ENCODE measurements around the gene DAB1.

Gene DAB1

GRCh38 chr1:57060451-57060850, 363.4 kb downstream of the DAB1 start:
- DNase-seq = no peak

DNA sequence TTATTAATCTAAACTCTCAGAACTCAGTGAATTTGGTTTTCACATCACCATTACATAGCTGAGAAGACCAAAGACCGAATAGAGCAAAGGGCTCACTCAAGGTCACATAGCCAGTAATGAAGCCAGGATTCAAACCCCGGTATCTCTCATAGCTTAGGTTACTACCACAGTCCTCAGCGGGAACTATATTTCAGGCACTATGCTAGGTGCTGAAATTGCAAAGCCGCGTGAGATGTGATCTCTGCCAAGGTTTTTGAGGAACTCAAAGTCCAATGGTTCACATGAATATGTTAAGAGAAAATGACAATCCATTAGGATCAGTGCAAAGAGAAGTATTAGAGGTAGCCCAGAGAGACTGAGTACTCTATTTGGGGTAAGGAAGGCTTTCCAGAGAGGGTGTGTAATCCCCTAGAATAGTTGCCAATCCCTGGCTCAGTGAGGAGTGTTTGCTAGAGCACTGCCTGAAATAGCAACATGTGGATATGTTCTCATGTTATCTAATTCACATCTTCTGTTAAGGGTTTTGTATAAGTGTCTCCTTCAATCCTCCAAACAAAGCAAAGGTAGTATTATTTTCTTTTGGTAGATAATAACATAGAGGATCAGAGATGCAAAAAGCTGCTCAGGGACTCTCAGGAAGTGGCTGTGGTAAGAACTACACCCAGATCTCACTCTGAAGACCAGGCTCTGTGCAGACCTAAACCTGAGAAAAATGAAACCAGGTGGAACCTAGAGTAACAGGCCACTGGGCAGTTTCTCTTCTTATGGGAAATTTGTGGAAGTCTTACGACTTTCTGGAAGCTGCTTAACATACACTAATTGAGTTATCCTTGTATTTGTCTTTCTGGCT, 365.0 kb downstream of the DAB1 start:
- no peak for DNase-seq

- no peak for DNase-seq
Measured at GRCh38 chr1:57048856-57049255, 375.0 kb downstream of the DAB1 start.

DNA sequence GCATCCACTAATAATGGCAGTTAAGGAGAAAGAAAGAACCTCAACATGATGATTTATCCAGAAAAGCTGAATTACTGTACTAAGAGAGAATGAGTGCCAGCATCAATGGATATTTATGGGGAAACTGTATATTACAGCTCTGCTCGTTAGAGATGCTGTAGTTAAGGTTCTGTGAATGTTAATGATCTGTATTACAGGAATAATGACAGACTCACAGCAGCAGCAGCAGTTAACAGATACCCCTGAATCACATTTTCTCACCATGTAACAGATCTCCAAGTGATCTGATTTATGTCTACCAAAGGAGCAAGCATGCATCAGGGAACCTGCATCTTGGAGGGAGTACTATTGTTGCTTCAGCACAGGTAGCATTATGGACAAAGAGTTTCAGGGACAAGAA, 377.4 kb downstream of the DAB1 start:
- no peak for DNase-seq

- no peak for DNase-seq
Measured at GRCh38 chr1:57041901-57042300, 382.0 kb downstream of the DAB1 start.

DNA sequence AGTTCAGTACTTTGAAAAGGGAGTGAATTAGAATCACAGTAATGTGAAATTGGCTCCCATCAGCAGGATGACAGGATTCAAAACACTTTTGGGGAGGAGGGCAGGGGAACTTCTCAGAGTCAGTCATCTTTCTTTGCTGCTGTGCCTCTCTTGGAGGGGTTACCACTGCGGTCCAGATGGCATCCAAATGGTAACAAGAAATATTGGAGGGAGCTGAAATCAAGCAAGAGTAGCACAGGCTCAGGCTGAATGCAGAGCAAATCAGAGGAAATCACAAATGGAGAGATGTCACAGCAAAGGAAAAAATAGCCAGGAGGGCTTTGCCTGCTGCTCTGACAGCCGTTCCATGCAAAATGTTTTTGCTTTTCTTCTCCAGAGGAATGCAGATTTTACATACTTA, 383.0 kb downstream of the DAB1 start:
- DNase-seq = no peak

GRCh38 chr1:57036641-57037579, 386.9 kb downstream of the DAB1 start:
- DNase-seq = no peak

GRCh38 chr1:57034713-57035112, 389.1 kb downstream of the DAB1 start:
- no peak for DNase-seq

- DNase-seq = peak; percentile 18
Measured at GRCh38 chr1:57033222-57034001, 390.4 kb downstream of the DAB1 start.

- DNase-seq = no peak
Measured at GRCh38 chr1:57026624-57027354, 397.1 kb downstream of the DAB1 start.

GRCh38 chr1:57024855-57025254, 399.0 kb downstream of the DAB1 start:
- DNase-seq = no peak

GRCh38 chr1:57024428-57024827, 399.4 kb downstream of the DAB1 start:
- no peak for DNase-seq

DNA sequence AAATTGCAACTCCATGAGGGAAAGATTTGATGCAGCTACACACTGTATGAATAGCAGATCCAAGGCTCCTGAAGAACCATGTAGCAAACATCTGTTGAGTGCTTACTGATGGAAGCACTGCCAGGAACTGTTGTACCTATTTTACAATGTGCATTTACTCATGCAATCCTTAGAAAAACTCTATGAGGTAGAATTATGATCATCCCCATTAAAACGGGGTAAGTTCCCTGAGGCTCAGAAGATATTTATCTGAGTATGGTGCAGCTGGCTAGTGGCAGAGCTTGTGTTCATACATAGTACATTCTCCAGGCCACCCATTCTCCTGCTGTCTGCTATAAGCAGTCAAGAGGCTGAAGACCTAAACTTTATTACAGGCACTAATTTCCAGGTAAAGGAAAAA, 403.6 kb downstream of the DAB1 start:
- no peak for DNase-seq

DNA sequence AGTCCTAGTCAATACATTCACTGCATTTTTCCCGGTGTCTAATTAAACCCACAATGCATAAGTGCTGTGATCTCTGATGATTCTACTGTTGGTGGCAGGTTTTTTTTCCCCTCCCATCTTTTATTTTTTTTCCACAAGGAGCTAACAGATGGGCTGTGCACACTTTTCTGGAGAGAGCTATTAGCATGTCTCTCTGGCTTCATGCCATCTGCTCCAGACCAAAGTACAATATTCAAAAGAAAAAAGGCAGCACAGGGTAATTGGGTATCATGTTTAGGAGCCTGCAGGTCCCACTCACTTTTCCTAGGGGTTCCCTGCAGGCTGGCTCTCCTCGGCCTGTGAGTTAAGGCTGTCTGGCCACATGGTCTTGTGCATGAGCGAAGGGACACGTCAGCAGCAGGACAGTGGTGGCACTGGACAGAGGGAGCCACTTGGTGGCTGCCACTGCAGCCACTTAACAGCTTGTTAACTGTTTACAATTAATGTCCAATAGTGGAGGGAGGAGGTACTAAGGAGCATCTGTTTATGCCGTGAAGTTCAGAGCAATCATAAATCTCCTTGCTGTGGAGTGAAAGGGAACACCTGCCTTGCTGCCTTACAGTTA, 404.5 kb downstream of the DAB1 start:
- no peak for DNase-seq

DNA sequence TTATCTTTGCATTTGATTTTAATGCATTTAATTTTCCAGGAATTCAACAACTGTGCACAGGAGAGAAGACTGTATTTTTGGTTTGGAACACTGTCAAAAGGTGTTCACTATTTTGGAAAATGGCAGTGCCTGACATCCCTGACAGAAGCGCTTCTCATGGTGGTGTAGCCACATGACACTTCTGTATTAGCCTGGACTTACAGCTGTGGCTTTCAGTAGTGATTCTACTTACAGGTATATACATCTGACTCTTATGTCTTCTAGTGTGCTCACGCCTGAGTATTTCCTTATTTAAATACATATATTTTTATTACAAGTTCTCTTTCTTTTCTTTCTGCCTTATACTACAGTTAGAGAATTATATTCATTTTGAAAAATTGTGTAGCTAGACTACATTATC, 405.7 kb downstream of the DAB1 start:
- DNase-seq = no peak

DNA sequence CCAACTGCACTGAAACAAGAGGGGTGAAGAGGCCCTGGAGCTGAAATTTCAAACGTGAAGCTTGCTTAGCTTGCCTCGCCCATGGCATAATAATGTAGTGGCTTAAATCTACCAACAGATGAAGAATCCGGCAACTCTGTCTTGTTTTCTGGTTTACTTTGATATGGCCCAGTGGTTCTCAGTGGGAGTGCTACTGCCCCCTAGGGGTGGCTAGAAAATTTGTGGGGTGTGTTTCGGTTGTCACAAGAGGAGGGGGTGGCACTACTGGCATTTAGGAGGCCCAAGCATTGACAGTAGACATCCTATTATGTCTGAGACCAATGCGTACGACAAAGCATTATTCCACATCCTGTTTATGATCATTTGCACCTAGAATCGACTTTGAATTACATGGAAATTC, 406.1 kb downstream of the DAB1 start:
- no peak for DNase-seq

DNA sequence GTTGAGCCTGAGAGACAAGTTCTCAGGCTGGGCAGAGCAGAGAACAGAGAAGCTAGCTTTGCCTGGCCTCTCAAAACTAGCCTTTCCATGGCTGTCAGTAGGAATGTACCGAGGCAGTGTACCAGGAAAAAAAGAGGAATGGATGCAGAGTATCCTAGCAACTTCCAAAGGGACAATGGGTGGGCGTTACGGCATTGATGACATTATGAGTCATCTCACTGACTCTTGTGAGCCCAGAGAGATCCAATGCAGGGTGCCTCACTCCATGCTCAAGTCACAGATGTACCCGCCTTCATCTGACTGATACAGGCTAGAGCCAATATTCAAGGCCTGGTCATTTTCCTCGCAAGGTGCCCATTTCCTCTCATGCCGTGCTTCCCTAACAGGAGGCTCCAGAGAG, 406.7 kb downstream of the DAB1 start:
- no peak for DNase-seq

DNA sequence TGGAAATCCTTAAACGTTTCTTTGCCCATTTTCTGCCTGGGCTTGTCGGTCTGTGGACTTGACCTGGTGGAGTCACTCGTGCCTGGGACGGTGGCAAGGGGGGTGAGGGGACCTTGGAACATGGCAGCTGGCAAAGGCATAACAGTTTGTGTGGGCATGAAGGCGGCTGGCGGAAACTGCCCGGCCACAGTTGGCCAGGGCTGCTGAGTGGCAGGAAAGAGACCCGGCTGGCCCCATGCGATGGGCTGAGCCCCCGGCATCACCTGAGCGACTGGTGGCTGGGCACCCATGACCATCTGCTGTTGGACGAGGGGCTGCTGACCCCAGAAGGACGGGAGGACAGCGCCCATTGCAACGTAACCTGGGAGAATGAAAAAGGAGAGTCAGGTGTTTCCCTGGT, 408.8 kb downstream of the DAB1 start:
- DNase-seq = no peak

- DNase-seq = no peak
Measured at GRCh38 chr1:57013522-57013921, 410.3 kb downstream of the DAB1 start.

- DNase-seq = no peak
Measured at GRCh38 chr1:57012315-57012714, 411.5 kb downstream of the DAB1 start.

DNA sequence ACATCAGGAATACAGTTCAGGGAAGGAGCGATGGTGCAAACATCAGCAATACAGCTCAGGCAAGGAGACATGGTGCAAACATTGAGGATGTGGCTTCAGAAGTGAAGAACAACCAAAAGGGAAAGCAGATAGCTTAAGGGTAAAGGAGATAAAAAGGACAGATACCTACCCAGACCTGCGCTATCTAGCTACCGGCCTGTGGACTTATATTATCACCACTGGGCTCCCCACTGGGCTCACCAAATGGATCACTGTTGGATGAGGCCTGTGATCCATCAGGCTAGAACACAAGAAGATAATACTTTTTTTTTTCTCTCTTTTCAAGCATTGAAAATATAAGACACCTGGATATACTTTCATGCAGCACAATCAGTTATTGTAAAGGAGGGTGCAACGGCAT, 413.3 kb downstream of the DAB1 start:
- DNase-seq = no peak

DNA sequence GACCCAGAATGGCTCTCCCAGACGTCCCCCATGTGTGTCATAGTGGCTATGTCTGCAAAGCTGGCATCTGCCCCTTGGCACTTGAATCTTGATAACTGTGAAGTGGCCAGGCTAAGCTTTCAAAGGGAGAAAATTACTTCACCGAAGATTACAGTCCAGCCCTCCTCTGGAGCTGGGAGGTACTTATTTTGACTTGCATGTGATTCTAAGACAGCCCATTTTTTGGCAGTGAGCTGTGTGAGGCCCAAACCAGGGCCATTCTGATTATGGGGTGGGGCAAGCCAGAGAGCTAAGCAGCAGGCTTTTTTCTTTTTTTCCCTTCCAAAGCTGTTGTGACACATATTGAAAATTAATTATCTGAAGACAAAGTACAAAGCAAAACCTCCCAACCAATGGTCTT, 415.9 kb downstream of the DAB1 start:
- DNase-seq = no peak

Data from activated CD4-positive, alpha-beta T cell treated with anti-CD3 and anti-CD28 coated beads for 48 hours (primary cell).